ENCODE measurements around the gene PPARG.
"Not testable (repeated sequence)": the region's sequence is repeated elsewhere in the genome, so short reads cannot be mapped to it uniquely, and the experiment has no call there.

Gene PPARG

DNA sequence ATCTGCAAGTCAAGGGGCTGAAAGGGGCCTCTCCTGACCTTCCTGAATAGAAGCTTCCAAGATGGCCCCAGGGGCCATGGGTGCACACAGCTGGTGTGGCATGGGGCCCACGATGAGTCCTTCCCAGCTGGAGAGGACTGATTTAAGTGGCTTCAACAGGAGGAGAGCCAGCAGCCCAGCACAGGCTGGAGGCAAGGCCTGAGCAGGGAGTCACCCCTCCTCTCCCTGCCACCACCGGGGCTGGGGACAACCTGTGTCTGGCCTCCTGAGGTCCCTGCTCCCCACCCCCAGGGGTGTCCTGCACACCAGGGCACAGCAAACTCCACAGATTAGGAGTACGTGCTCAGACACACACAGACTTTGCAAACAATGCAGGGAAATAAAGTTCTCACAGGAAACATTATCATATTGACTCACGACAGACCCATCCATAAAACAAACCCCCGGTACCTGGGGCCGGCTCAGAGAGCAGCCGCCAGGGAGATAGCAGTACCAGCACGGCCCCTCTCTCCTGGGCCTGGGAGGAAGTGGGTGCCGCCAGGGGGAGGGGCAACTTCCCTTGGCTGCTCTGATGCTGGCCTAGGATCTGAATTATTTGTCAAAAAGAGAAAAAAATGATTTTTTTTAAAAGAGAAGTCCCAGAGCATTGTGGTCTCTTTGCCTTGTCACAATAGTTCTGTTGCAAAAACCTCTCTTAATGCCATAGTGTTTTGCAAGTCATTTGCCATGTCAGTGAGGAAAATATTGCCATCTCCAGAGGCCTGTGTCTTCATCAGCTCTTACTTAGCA lies 173.5 kb downstream of the PPARG start:
- no peak for DNase-seq (ENCODE audit: low read depth)

DNA sequence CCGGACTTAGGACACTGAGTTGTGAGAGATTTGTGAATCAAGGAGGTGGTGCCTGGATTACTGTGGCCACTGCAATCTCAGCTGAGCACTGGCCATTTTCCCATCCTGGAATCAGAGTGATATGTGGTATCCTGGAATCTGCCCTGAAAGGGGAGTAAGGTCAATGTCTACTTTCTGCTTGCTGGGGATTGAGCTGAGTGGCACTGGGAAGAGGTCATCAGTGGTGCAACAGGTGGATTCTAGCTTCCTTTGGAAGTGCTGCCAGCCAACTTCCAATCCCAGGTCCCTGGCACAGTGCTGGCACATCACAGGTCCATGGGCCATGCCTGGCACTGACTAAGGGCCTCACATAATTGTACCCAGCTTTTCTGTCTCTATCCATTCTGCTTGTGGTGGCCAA lies 174.8 kb downstream of the PPARG start:
- DNase-seq (ENCODE audit: low read depth), result no peak

DNA sequence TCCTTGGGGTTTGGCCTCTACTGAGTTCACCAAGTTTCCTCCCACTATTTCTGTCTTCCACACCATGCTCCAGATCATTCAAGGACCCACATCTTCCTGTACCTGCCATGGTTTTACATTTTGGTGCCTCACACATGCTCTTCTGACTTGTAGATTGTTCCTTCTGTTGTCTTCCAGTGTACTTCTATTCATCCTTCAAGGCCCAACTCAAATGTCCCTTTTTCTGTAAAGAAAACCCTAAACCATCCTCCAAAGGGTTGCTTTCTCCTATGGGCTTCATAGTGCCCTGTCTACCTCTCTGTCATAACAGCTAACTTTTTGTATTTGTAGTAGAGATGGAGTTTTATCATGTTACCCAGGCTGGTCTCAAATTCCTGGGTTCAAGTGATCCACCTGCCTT lies 175.3 kb downstream of the PPARG start:
- DNase-seq (ENCODE audit: low read depth), result no peak

DNA sequence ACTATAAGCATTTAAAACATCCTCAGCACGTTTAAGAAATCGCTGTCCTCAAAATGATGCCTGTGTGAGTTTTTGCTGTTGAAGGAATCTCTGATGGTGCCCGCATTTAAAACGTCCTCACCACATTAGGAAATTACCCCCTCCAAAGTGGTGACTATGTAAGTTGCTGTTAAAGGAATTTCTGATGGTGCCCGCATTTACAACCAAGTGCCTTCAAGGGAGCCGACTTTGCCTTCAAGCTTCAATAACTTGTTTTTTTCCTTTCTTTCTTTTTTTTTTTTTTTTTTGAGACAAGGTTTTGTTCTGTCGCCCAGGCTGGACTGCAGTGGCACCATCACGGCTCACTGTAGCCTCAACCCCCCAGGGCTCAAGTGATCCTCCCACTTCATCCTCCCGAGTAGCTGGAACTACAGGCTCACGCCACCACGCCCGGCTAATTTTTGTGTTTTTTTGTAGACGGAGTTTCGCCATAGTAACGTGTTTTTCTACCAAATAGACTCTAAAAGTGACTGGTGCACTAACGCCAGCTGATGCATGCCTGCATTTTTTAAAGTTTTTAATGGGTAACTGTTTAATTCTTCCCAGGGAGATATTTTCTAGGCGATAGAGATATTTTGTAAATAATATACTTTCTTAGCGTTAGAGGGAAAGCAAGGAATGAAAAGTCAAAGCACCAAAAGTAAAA lies 176.4 kb downstream of the PPARG start:
- DNase-seq (ENCODE audit: low read depth), result no peak

DNA sequence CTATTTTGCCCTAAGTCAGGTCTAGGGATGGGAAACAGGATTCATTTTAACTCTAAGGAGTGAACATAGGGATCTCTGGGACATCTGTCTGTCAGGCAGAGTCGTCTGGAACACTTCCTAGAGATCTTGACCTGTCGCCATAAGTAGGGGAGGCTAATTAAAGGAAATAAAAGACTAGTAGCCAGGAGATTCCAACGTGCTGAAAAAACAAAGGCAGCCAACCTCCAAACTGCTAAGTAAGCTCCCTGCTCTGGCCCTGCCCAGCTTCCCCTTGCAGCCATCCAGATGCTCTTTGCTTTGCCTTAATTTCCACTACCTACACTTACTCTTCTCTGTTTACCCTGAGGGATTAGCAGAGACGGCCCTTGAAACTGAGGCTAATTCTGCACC lies 177.0 kb downstream of the PPARG start:
- DNase-seq (ENCODE audit: low read depth), result no peak

DNA sequence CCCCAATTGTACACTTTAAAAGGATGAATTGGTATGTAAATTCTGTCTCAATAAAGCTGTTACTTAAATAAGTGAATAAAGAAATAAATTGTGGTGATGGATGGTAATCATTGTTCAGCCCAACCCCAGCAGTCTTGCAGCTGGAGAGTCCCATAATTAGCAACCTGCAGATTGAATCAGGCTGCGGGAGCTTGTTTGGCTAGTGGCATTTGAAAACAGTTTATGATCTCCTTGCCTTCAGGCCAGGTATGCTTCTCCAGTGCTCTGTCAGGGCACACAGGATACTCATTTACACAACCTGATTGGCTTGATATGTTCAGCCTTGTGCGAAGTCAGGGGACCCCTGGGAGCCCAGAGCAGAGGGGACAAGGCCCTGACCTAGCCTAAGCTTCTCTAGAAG lies 178.9 kb downstream of the PPARG start:
- no peak for DNase-seq (ENCODE audit: low read depth)

DNA sequence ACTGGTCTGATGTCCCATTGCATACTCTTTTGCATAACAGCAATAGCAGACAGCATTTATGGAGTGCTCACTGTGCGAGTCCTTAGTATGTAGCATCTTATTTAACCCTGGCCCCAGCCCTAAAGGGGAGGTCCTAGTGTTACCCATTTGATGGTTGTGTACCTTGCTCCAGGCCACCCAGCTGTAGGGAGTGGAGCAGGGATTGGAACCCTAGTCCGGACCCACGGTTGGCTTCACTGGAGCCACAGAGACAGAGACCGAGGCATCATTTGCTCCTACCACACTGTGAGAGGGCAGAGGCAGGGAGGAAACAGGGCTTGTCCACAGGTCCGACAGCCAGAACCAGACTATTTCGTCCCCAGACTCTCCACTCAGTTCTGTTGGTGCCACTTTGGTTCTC lies 179.4 kb downstream of the PPARG start:
- no peak for DNase-seq (ENCODE audit: low read depth)

DNA sequence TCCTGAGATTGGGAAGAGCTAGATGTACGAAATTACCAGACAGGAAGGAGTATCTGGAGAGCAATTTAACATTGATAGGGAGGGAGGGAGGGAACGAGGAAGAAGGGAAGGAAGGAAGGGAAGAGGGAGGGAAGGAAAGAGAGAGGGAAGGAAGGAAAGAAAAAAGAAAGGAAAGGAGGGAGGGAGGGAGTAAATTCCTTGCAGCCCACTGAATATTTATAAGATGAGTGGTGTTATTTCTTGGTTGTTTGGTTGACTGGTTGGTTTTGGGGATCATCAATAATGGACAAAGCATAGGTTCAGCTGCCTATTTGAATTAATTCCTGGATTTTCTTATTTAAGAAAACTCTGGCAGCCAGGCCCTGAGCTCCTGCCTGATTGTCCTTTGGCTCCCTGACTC lies 179.9 kb downstream of the PPARG start:
- DNase-seq (ENCODE audit: low read depth), result no peak

DNA sequence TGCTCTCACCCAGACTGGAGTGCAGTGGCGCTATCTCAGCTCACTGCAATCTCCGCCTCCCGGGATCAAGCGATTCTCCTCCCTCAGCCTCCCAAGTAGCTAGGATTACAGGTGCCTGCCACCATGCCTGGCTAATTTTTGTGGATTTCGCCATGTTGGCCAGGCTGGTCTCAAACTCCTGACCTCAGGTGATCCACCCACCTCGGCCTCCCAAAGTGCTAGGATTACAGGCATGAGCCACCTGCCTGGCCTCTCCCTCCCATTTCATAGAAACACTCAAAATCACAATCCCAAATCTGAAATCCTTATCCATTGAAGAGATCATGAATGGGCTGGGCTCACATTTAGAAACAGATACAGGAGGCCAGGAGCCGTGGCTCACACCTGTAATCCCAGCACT lies 180.4 kb downstream of the PPARG start:
- not testable (repeated sequence) for DNase-seq (ENCODE audit: low read depth)

DNA sequence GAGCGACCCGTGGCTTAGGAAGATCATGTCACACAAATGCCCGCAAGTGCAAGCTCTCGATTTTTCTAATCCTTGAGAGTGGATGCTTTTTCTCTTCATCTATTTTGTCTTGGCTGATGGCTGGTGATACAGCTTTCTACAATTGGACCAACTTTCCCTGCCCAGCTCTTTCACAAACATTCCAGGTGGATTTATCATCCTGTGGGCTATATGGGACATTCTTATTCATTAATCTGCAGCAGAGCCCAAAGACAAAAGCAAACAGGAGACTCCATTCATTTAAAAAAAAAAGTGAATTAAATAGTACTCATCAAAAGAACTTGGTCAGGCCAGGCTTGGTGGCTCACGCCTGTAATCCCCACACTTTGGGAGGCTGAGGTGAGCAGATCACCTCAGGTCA lies 181.2 kb downstream of the PPARG start:
- DNase-seq (ENCODE audit: low read depth), result no peak

DNA sequence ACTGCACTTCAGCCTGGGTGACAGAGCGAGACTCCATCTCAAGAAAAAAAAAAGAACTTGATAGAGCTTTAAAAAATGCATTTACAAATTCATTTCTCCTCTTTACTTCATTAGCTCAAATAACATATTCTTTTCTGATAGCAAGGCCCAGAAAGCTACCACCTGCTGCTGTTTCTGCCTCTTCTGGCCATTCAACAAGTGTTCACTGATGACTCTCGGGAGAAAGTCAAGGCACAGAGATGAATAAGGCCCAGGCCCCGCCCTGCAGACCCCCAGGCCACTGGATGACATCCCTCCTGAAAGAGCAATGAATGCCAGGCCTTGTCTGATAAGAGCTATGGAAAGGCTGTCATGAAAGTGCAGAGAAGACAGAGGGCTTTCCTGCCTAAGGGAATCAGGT lies 181.8 kb downstream of the PPARG start:
- no peak for DNase-seq (ENCODE audit: low read depth)

DNA sequence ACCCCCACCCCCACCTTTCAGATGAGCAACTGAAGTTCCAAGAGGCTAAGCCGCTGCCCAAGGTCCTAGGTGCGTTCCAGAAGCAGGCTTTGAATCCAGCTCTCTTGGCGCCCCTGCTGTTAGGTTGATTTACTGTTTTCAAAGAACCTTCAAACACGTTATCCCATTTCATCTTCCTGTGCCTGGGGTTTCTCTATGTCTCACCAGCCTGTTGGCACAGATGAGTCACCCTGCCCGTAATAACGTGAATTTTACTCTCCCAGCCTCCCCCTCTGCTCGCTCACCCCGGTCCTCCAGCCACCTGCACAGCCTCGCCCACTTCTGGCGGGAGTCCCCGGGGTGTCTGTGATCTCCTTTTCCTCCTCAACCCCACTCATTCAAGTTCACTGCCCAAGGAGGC lies 182.4 kb downstream of the PPARG start:
- DNase-seq (ENCODE audit: low read depth), result no peak

DNA sequence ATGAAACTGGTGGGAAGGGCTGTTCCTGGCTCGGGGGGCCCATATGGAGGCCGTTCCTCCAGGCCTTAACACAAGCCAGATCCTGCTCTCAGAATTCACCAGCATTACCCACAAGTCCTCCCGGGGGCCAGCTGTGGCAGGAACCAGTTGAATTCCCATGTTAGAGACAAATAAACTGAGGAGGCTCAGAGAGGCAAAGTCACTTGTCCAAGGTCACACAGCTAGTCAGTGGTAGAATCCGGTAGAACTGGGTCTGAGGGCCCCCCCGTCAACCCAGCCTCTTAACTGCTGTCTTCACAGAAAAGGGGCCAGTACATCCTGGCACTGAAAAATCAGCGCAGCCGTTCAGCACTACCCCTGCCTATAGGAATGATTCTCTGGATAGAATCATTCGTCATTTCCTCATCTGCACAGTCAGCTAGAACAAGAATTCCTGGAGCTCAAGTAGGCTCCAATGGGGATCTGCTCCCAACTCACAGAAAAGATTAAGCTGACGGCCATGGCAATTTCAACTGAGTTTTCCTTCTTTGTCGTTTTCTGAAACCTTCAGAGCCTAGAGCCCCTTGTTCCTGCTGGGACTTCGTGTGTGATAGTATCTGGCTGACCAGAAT lies 183.2 kb downstream of the PPARG start:
- no peak for DNase-seq (ENCODE audit: low read depth)

DNA sequence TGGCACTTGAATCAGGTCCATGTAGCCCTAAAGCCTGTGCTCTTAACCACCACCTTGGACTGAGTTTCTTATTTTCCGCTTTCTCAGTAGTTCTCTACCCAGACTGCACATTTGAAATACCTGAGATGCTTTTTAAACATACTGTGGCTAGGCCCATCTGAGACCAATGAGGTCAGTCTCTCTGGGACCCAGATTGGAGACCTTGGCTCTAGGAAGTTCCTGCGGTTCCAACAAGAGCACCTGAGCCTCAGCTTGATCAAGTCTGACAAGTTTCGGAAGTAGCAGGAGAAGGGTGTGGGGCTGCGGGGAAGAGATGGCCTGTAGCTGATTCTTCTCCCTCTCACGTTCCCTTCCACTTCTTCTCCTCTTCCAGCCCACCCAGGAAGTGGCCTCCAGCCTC lies 183.9 kb downstream of the PPARG start:
- DNase-seq (ENCODE audit: low read depth), result no peak

DNA sequence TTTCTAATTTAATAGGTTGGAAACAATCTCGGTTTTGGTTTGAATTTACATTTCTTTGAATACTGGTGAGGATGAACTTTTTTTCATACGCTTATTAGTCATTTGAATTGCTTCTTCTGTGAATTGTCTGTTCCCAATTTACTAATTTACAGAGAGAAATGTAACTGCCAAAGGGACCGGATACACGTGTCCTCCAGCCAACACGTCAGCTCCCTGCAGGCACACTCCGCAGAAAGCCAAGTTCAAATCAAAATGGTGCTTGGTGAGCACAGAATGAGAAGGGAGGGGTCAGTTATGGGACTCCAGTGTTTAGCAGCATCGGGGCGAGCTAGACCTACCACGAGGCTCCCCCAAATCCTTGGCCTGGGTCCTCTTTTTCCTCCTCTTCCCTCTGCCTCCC lies 184.6 kb downstream of the PPARG start:
- DNase-seq (ENCODE audit: low read depth), result peak; percentile 53

DNA sequence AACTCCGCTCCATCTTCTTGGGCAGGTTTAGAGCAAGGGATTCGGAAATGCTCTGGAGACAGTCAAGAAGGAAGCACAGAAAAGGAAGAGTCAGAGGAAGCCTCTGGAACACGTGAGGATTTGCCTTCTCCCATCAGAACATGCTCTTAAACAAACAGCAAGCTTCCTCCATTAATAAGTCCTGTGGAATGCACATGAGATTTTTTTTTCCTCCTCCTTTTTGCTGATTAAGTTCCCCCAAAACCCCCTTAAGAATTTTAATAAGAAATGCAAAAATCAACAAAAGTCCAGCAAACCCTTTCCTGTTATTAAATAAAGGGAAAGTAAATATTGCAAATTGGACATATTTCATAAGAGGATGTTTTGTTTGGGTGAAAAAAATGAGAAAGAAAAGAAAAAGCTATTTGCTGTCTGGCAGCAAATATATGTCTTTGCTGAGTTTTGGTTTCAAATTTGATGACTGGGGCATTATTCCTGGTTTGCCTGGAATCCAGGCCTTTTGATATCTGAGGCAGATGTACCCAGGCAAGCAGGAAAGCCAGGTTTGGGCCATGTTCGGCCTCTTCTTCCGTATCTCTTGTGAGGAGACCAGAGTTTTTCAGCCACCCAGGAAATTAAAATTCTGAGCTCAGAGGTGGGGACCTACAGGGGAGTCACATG lies 187.5 kb downstream of the PPARG start:
- DNase-seq (ENCODE audit: low read depth), result peak; percentile 21

DNA sequence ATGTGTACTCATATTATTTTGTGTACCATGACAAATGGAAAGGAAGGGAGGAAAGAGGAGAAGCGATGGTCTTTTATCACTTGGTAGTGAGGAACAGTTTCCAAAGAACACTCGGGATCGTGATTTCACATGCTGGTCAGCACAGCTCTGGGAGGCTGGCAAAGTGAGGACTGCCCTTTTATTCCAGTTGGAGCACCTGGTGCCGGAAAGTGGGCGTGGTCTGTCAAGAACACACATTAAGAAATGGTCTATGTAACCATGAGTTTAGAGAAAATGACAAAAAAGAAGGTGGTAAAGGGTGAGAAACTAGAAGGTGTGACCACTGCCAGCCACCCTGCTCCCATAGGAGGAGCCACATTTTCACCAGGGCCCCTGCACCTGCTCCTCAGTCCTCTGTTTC lies 188.4 kb downstream of the PPARG start:
- no peak for DNase-seq (ENCODE audit: low read depth)

DNA sequence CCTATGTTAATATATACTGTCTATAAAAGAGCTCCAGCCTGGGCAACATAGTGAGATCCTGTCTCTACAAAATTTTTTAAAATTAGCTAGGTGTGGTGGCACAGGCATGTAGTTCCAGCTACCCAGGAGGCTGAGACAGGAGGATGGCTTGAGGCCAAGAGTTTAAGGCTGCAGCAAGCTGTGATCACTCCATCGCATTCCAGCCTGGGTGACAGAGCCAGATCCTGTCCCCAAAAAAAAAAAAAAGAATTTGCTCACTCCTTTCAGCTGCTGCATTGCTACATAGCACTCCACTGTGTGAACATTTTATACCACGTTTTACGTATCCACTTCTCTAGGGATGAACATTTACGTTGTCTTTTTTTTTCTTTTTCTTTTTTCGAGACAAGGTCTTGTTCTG lies 189.5 kb downstream of the PPARG start:
- DNase-seq (ENCODE audit: low read depth), result no peak

DNA sequence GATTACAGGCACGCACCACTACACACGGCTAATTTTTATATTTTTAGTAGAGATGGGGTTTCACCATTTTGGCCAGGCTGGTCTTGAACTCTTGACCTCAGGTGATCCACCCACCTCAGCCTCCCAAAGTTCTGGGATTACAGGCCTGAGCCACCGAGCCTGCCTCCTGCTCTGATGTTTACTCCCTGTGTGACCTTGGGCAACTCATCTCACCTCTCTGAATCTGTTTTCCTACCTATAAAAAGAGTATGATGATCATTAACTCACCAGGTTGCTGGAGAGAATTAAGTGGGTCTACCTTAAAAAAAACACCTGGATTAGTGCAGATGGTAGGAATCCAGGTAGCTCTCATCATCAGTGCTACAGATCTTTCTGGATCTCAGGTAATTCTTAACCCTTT lies 190.3 kb downstream of the PPARG start:
- DNase-seq (ENCODE audit: low read depth), result not testable (repeated sequence)

DNA sequence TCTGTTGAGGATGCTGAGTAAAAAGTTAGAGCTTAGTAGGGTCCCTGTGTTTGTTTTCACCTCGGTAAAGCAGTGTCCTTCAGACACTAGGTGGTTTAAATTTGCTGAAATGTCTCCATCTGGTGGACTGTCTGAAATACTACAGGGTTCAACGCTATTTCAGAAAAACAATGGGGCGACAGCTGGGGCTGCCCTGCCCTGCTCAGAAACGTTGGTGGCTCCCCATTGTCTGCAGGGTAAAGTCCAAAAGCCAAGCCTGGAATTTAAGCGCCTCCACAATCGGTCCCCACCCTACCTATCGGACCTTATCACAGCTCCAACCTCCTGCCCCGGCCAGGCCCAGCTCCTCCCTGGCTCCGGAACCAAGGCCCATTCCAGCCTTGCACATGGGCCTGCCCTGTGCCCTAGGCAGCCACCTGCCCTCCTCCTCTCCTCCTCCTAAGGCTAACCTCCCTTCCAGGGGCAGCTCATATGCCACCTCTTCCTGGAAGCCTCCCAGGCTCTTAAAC lies 191.1 kb downstream of the PPARG start:
- peak; percentile 45 for DNase-seq (ENCODE audit: low read depth)

DNA sequence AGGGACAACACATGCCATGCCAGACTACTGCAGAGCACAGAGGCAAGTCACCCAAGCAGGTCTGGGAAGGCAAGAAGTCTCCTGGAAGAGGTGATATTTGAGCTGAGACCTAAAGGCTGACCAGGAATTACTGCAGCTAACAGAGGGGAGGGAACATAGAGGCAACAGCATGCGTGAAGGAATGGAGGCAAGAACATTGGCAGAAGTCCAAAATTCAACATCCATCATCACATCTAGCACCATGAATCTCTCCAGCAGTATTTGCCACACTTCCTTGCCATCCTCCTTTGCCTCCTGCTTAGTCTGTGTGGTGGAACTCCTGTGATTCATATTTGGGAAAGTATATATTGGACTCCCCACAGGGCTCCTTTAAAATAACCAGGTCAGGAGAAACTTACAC lies 194.5 kb downstream of the PPARG start:
- DNase-seq (ENCODE audit: low read depth), result no peak

DNA sequence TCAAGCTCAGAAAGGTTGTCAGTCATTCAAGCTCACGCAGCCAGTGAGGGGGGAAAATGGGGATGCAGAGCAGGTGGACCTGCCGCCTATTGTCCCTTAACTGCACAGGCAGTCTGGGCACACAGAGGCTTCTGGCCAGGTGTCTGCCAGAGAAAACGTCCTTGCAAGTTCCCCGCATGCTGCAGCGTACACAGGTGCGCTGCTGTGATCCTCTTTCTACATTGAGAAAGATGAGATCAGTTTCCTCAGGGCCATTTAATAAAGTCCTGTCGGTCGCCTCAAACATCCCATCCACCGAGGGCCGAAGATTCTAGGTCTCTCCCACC lies 195.0 kb downstream of the PPARG start:
- DNase-seq (ENCODE audit: low read depth), result no peak

Data from fibroblast of the conjunctiva (primary cell).